ENCODE results near the gene SLF2. TPM values are rescaled to one million over a fixed set of nuclear protein-coding genes. Genes with fewer than 3 reads are reported as not detected.

The SLF2 gene
- total RNA-seq, 2 experiments from 2014 or later, result 52.1 to 58.2 TPM

DNA sequence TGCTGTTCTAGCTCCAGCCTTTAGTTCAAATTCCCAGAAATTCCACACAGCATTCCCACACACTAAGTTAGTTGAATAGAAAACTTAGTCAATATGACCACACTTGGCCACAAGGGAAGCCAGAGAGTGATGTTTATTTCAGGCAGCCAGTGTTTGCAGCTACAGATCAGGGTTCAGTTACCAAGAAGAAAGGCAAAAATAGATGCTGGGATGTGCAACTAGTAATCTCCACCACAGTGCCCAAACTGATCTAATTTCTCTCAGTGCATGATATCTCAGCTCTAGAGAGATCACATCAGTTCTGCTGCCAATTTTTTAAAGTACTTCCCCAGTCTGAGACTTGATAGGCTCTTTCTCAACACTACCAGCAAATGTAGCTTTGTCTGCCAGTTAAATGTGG is 17.6 kb downstream of the SLF2 start:
- H3K4me1 ChIP-seq (ENCODE audit: insufficient read depth, low read length, poor library complexity, severe bottlenecking), result no peaks in the 10 kb centered on the region
- BruUV-seq (replicated peaks), result no TSS peak
- H3K9me3 ChIP-seq (ENCODE audit: low read length), result no peaks in the 10 kb centered on the region
- no peak for DNase-seq (ENCODE audit: low spot score)
- no peaks in the 10 kb centered on the region for H3K79me2 ChIP-seq (ENCODE audit: insufficient read depth, low read depth, low read length)
- H3K36me3 ChIP-seq (ENCODE audit: insufficient read depth, low read length), result peaks cover 97% of the 10 kb centered on the region
- no peaks in the 10 kb centered on the region for H3K9me2 ChIP-seq (ENCODE audit: insufficient read depth, low read length)
- ChIA-PET CTCF (ENCODE audit: unreplicated experiment) (no interaction called here), POLR2A (interaction anchor here (1.0 kb wide), 1 partner anchor 16 kb away, joined by 3 read pairs; no protein-coding TSS in a partner anchor)
- H3K4me2 ChIP-seq (ENCODE audit: low read length), result no peak overlapping the region
- intact Hi-C loops (cut with micrococcal nuclease; ENCODE audit: unreplicated experiment), result no loop called here
- TF ChIP-seq EZH2phosphoT487 (IDR thresholded peaks at IDR 0.05; ENCODE audit: borderline replicate concordance, low read depth, low read length) (no peak), CTCF (conservative IDR thresholded peaks at IDR 0.05; ENCODE audit: low read length) (no peak)
- no peak overlapping the region for H3K27ac ChIP-seq (ENCODE audit: low read depth, low read length, poor library complexity, severe bottlenecking)
- H4K20me1 ChIP-seq (ENCODE audit: insufficient read depth, low read length), result no peaks in the 10 kb centered on the region
- no peak overlapping the region for H2AFZ ChIP-seq (ENCODE audit: low read length)
- H3K4me3 ChIP-seq (ENCODE audit: low read depth, low read length, poor library complexity, severe bottlenecking), result no peak overlapping the region

GRCh38 chr10:100934084-100934659 is 21.4 kb downstream of the SLF2 start:
- intact Hi-C loops (cut with micrococcal nuclease; ENCODE audit: unreplicated experiment), result no loop called here
- Histone ChIP-seq H3K9me3 (ENCODE audit: low read length) (no peaks in the 10 kb centered on the region), H3K9me2 (ENCODE audit: insufficient read depth, low read length) (no peaks in the 10 kb centered on the region), H3K4me1 (ENCODE audit: insufficient read depth, low read length, poor library complexity, severe bottlenecking) (no peaks in the 10 kb centered on the region), H3K79me2 (ENCODE audit: insufficient read depth, low read depth, low read length) (no peaks in the 10 kb centered on the region), H3K4me2 (ENCODE audit: low read length) (no peak overlapping the region), H3K27ac (ENCODE audit: low read depth, low read length, poor library complexity, severe bottlenecking) (no peak overlapping the region), H3K36me3 (ENCODE audit: insufficient read depth, low read length) (peaks cover 97% of the 10 kb centered on the region), H4K20me1 (ENCODE audit: insufficient read depth, low read length) (no peaks in the 10 kb centered on the region), H2AFZ (ENCODE audit: low read length) (no peak overlapping the region), H3K4me3 (ENCODE audit: low read depth, low read length, poor library complexity, severe bottlenecking) (no peak overlapping the region)
- POLR2A ChIA-PET, result no interaction called here
- TF ChIP-seq EZH2phosphoT487 (IDR thresholded peaks at IDR 0.05; ENCODE audit: borderline replicate concordance, low read depth, low read length), result no peak
- peak; percentile 79 for TF ChIP-seq CTCF (conservative IDR thresholded peaks at IDR 0.05; ENCODE audit: low read length)
- peak; percentile 21 for DNase-seq (ENCODE audit: low spot score)
- CTCF ChIA-PET (ENCODE audit: unreplicated experiment), result interaction anchor here (0.6 to 0.9 kb wide), 2 partner anchors 15 to 24 kb away, joined by 3 to 4 read pairs; no protein-coding TSS in a partner anchor
- no TSS peak for BruUV-seq (replicated peaks)

- no peaks in the 10 kb centered on the region for H4K20me1 ChIP-seq (ENCODE audit: insufficient read depth, low read length)
- no peaks in the 10 kb centered on the region for H3K79me2 ChIP-seq (ENCODE audit: insufficient read depth, low read depth, low read length)
- no peaks in the 10 kb centered on the region for H3K9me2 ChIP-seq (ENCODE audit: insufficient read depth, low read length)
- H3K4me3 ChIP-seq (ENCODE audit: low read depth, low read length, poor library complexity, severe bottlenecking), result no peak overlapping the region
- H3K36me3 ChIP-seq (ENCODE audit: insufficient read depth, low read length), result peaks cover 95% of the 10 kb centered on the region
- no peaks in the 10 kb centered on the region for H3K4me1 ChIP-seq (ENCODE audit: insufficient read depth, low read length, poor library complexity, severe bottlenecking)
- ChIA-PET CTCF (ENCODE audit: unreplicated experiment) (no interaction called here), POLR2A (interaction anchor here (0.7 kb wide), 1 partner anchor 468 kb away, joined by 5 read pairs; no protein-coding TSS in a partner anchor)
- no peak overlapping the region for H3K27ac ChIP-seq (ENCODE audit: low read depth, low read length, poor library complexity, severe bottlenecking)
- no peak overlapping the region for H3K4me2 ChIP-seq (ENCODE audit: low read length)
- DNase-seq (ENCODE audit: low spot score), result no peak
- TF ChIP-seq CTCF (conservative IDR thresholded peaks at IDR 0.05; ENCODE audit: low read length), result no peak
- TF ChIP-seq EZH2phosphoT487 (IDR thresholded peaks at IDR 0.05; ENCODE audit: borderline replicate concordance, low read depth, low read length), result no peak
- no peak overlapping the region for H2AFZ ChIP-seq (ENCODE audit: low read length)
- BruUV-seq (replicated peaks), result TSS peak; percentile 42
- intact Hi-C loops (cut with micrococcal nuclease; ENCODE audit: unreplicated experiment), result no loop called here
- H3K9me3 ChIP-seq (ENCODE audit: low read length), result no peaks in the 10 kb centered on the region
These were observed 27.1 kb downstream of the SLF2 start for GRCh38 chr10:100939763-100940344.
